ENCODE data around the gene ARHGAP8.

The ARHGAP8 gene

DNA sequence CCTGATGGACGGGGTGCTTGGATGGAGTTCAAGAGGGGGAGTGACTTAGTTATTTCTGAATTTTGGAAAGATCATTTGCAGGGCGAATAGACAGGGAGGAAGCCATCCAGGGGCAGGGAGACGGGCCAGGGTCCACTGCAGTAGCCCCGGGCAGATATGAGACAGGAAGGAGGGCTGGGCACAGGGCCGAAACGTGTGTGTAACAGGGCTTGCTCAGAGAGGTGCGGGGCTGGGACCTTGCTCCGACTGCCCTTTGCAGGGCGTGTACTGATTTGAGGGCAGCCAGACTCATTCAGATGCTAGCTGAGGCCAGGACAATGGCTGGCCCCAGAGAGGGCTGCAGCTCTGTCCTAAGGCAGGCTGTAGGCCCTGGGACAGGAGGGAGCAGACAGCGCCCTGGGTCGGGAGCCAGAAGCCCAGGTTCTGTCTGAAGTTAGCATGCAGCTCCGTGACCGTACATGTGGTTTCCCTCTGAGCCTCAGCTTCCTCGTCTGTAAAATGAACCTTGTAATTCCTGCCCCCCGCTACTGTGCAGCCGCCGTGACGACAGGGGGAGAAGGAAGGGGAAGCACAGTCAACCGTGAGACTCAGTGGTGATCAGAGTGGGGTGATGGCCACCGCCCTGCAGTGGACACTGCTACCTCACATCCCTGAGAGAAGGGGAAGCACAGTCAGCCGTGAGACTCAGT is 154.0 kb downstream of the ARHGAP8 start:
- TF ChIP-seq, protein P1, sequence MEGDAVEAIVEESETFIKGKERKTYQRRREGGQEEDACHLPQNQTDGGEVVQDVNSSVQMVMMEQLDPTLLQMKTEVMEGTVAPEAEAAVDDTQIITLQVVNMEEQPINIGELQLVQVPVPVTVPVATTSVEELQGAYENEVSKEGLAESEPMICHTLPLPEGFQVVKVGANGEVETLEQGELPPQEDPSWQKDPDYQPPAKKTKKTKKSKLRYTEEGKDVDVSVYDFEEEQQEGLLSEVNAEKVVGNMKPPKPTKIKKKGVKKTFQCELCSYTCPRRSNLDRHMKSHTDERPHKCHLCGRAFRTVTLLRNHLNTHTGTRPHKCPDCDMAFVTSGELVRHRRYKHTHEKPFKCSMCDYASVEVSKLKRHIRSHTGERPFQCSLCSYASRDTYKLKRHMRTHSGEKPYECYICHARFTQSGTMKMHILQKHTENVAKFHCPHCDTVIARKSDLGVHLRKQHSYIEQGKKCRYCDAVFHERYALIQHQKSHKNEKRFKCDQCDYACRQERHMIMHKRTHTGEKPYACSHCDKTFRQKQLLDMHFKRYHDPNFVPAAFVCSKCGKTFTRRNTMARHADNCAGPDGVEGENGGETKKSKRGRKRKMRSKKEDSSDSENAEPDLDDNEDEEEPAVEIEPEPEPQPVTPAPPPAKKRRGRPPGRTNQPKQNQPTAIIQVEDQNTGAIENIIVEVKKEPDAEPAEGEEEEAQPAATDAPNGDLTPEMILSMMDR (IDR thresholded peaks at IDR 0.05; ENCODE audit: borderline replicate concordance, control extremely low read depth, extremely low read depth, insufficient read depth, missing control alignments), result no peak
- in situ Hi-C loops (cut with MboI; ENCODE audit: low sequenced_read_pairs, unreplicated experiment), result no loop called here
- DNase-seq (ENCODE audit: low spot score), result no peak

DNA sequence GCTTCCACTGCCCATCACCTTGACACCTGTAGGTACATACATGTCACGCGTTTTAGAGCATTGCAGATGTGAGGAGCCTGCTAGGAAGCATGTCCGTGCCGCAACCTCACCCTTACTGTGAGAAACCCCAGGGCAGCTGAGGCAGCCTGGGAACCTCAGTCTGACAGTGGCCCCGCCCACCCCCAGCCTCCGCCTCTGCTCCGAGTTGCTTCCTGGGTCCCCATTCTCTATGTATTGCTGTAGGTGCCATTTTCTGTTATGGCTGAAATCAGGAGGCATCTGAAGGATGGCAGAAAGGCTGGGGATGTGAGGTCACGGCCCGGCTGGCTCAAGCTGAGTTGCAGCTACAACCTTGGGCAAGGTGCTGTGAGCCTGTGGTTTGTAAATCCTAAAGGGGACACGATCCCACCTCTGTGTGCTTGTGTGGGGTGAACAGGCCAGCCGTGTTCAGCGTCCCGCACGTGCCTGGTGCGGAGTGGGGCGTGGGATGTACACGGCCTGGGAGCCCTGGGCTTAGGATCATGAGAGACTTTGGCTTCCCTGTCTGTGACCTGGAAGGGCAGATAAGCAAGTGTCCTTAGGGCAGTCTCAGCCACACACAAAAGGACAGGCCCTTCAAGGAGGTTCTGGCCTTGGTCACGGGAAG is 154.7 kb downstream of the ARHGAP8 start:
- TF ChIP-seq, protein P1 (IDR thresholded peaks at IDR 0.05; ENCODE audit: borderline replicate concordance, control extremely low read depth, extremely low read depth, insufficient read depth, missing control alignments), result no peak
- DNase-seq (ENCODE audit: low spot score), result no peak
- in situ Hi-C loops (cut with MboI; ENCODE audit: low sequenced_read_pairs, unreplicated experiment), result no loop called here

DNA sequence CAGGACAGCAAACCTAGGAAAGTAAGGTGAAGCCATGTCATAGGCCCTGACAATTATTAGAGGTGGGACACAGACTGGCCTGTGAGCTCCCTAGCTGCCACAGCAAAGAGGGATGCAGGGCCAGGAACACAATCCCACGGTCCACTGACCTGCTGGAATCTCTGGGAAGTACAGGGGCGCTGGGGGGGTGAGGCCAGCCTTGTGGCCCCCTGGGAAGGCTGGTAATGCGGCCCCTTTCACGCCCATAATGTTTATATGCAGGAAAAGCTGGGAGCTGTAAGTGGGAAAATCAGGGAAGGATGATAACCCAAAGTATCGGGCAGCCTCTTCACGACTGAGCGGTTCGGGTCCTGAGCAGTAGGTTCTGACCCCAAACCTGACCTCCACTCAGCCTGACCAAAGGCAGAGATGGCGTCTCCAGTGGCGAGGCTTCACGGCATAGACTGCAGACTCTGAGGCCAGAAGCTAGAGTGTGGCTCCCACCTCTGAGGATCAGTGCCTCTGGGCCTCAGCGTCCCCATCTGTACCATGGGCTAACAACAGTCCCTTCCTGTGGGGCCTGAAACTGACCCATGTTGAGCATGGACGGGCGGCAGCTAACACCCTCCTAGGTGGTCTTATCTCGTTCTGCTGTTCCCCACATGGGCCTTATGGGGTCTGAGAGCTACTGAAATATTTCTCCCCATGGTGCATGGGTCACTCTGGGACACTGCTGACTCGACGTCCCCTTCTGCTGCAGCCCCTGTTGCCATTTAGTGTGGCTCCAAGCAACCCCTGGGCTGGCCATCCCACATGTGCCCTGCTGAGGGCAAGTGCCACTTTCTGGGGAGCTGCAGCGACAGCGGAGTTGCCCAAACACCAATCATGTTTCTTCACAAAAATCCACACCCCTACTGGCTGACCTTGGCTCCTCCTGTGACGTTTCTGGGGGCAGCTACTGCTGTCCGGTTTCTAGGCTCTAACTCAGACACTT is 155.7 kb downstream of the ARHGAP8 start:
- no peak for DNase-seq (ENCODE audit: low spot score)
- in situ Hi-C loops (cut with MboI; ENCODE audit: low sequenced_read_pairs, unreplicated experiment), result no loop called here
- TF ChIP-seq, protein P1 (IDR thresholded peaks at IDR 0.05; ENCODE audit: borderline replicate concordance, control extremely low read depth, extremely low read depth, insufficient read depth, missing control alignments), result no peak

DNA sequence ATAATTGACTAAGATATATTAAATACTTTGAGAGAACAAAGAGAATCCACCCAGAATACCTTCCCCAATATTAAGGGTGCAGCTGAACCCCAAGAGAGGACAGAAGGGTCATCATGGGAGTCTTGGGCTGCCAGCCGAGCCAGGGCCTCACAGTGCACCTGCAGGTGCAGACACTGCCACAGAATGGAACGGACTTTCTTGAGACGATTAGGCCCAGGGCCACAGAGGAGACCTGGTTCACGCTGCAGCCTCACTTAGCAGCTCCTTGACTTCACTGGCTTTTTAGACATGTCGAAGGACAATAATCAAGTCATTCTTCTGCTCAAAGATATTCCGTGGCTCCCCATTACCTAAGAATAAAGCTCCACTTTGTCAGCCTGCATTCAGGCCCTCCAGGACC is 156.9 kb downstream of the ARHGAP8 start:
- no peak for DNase-seq (ENCODE audit: low spot score)
- TF ChIP-seq, protein P1 (IDR thresholded peaks at IDR 0.05; ENCODE audit: borderline replicate concordance, control extremely low read depth, extremely low read depth, insufficient read depth, missing control alignments), result no peak
- in situ Hi-C loops (cut with MboI; ENCODE audit: low sequenced_read_pairs, unreplicated experiment), result no loop called here
